HL-60 (cell line): ENCODE results near the gene LOC101059915.
"Not testable (repeated sequence)": the region's sequence is repeated elsewhere in the genome, so short reads cannot be mapped to it uniquely, and the experiment has no call there.

Experiments
- POLR2AphosphoS5 ChIP-seq: IDR thresholded peaks from 2 replicates; pipeline ENCODE4 v1.6.1; 2012; ENCODE audit warnings: low read depth
- REST ChIP-seq: IDR thresholded peaks from 2 replicates; pipeline ENCODE4 v1.6.1; 2012; ENCODE audit warnings: low read depth; ENCODE audit not compliant: insufficient replicate concordance
- TF ChIP-seq, protein P1 (sequence below): IDR thresholded peaks from one replicate; pipeline ENCODE4 v1.5.1; 2011; ENCODE audit warnings: low read length, control low read depth, inconsistent platforms; ENCODE audit not compliant: insufficient read depth

- TF ChIP-seq, protein P1, sequence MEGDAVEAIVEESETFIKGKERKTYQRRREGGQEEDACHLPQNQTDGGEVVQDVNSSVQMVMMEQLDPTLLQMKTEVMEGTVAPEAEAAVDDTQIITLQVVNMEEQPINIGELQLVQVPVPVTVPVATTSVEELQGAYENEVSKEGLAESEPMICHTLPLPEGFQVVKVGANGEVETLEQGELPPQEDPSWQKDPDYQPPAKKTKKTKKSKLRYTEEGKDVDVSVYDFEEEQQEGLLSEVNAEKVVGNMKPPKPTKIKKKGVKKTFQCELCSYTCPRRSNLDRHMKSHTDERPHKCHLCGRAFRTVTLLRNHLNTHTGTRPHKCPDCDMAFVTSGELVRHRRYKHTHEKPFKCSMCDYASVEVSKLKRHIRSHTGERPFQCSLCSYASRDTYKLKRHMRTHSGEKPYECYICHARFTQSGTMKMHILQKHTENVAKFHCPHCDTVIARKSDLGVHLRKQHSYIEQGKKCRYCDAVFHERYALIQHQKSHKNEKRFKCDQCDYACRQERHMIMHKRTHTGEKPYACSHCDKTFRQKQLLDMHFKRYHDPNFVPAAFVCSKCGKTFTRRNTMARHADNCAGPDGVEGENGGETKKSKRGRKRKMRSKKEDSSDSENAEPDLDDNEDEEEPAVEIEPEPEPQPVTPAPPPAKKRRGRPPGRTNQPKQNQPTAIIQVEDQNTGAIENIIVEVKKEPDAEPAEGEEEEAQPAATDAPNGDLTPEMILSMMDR = not testable (repeated sequence)
- not testable (repeated sequence) for TF ChIP-seq POLR2AphosphoS5, REST
Observed at GRCh38 chrX:71714064-71714463, 46.7 kb downstream of the LOC101059915 start.
